HL-60/S4 (cell line): ENCODE data around the gene FUT8.

ENCODE experiments used
- in situ Hi-C: fragments of 300-500 bp; cut with MboI; formaldehyde crosslinking; loops from 2 replicates; pipeline ENCODE4 v1.14.3; 2022; ENCODE audit warnings: low sequenced_read_pairs

FUT8 gene

GRCh38 chr14:65756880-65757279 lies 344.4 kb downstream of the FUT8 start:
- in situ Hi-C loops: no loop called here

DNA sequence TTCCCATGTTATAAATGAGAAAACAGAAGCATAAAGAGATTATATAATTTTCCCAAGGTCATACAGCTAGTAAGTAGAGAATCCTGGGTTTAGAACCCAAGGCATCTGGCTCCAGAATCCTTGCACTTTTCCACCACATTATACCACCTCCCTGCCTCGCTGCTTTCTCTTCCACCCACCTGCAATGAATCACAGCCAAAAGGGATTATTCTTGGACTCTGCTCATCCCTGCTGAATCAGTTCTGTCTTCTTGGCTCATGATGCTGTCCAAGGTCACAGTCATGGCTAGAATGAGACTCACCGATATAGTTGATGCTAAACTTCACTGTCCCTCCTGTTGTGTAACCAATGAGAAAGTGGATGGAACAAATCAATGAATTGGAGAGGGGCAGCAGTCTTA lies 356.6 kb downstream of the FUT8 start:
- in situ Hi-C loops: no loop called here

DNA sequence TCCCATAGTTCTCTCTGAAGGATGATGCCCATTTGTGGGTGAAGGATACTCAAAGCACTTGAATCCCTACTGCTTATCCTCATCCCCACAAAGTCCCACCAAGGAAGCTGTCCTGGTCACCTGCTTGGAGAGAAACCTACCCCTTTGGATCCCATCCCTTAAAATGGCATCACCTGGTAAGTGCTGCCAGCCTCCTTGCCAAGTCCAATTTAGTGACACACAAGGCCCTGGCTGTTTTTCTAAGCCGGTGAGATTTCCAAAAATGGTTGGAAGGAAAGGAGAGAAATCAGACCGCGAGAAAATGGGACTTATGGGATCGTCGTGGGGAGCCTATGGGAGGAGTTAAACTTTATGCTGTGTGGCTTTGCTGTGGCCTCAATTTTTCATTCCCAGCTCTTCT lies 358.2 kb downstream of the FUT8 start:
- in situ Hi-C loops: no loop called here

DNA sequence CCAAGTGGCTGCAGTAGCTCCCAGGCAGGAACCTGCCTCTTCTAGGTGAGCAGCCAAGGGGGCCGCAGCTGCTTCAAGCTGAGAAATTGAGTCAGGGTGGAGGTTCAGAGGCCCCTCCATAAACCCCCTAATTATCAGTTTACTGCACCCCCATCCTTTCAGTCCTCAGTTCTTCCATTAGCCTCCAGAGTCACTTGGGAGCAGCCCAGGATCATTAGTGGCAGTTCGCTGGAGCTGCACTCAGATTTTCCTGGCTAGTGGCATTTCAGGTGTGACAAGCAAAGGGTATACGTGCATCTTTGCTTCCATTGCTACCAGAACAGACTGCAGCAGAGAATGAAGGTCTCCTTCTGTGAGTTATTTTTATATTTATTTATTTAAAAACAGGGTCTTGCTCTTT lies 358.7 kb downstream of the FUT8 start:
- in situ Hi-C loops: no loop called here

- in situ Hi-C loops: no loop called here
Observed at GRCh38 chr14:65772466-65772865, 359.9 kb downstream of the FUT8 start.

DNA sequence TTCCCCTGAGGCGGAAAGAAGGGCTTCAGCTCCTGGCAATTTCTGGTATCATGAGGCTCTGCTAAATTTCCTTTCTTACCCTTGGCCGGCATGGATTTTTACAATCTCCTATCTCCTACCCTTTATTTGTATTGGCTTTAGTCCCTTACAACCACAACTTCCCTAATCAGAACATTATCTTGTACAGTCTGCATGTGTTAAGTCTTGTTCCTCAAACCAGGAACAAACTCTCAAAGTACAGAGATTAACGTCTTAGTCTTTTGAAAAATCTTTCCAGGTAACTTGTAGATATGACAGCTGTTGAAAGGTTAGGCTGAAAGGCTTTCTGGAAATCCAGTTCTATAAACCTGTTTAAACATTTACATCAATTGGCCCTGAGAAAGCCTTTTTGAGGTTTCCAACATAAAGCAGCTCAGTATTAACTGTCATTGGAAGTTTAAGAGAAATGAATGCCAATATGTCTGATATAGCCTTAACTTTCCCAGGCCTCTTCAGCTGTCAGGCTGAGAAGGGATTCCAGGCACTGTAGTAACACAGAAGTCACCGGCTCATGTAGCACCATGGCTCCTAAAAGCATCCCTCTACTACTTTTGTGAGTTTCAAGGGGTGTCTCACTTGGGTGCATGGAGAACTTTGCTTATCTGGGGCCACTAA lies 360.5 kb downstream of the FUT8 start:
- in situ Hi-C loops: no loop called here

GRCh38 chr14:65774041-65774440 lies 361.5 kb downstream of the FUT8 start:
- in situ Hi-C loops: no loop called here

DNA sequence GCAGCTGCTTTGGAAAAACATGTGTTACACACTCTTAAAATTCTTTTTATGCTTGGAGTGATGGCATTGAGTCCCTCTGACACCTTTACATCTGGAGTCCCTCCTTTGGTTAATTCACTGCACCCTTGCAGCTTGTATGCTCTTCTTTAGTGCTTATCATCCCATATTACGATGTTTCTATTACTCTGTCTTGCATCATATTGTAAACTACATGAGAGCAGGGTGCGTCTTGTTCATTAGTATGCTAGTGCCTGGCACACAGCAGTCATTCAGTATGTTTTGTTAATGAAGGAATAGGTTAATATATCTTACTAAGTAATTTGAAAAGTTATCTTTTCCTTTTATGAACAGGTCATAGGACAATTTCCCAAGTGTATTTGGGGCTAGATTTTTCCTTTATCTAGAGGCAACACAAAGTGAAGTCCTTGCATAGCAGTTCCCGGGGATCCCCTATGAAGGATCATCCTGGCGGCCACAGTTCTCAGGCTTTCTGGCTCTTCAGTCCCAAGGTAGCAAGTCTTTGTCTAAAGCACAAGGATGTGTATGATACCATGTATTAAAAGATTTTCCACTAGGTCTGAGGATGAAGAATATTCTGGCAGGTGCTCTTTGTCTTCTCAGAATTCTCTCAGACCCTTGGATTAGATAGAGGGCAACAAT lies 363.8 kb downstream of the FUT8 start:
- in situ Hi-C loops: no loop called here

GRCh38 chr14:65780566-65780965 lies 368.0 kb downstream of the FUT8 start:
- in situ Hi-C loops: no loop called here

- in situ Hi-C loops: no loop called here
Observed at GRCh38 chr14:65783101-65783500, 370.6 kb downstream of the FUT8 start.

- in situ Hi-C loops: no loop called here
Observed at GRCh38 chr14:65783576-65783975, 371.0 kb downstream of the FUT8 start.

- in situ Hi-C loops: no loop called here
Observed at GRCh38 chr14:65784574-65784973, 372.0 kb downstream of the FUT8 start.

DNA sequence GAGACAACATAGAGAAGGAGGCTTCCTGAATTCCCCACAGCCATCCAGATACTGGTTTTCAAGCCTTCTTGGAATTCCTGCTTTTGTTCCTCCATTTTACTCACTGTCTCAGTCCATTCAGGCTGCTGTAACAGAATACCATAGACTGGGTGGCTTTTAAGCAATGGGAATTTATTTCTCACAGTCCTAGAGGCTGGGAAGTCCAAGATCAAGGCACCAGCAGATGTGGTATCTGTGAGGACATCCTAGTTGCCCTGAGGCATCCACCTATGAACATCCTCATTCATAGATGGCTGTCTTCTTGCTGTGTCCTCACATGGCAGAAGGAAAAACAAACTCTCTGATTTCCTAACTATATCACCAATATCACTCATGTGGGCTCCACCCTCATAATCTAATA lies 374.9 kb downstream of the FUT8 start:
- in situ Hi-C loops: no loop called here

DNA sequence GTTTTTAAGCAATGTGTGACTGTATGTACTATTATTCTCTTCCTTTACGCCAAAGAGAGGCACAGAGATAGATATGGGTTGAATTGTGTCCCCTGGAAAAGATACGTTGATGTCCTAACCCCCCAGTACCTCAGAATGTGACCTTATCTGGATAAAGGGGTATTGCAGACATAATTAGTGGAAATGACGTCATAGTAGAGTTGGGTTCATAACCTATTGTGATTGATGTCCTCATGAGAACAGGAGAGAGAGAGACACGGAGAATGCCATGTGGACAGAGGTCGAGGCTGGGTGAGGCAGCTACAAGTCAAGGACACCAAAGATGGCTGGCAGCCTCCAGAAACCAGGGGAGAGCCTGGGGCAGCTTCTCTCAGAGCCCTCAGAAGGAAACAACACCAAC lies 376.3 kb downstream of the FUT8 start:
- in situ Hi-C loops: no loop called here

DNA sequence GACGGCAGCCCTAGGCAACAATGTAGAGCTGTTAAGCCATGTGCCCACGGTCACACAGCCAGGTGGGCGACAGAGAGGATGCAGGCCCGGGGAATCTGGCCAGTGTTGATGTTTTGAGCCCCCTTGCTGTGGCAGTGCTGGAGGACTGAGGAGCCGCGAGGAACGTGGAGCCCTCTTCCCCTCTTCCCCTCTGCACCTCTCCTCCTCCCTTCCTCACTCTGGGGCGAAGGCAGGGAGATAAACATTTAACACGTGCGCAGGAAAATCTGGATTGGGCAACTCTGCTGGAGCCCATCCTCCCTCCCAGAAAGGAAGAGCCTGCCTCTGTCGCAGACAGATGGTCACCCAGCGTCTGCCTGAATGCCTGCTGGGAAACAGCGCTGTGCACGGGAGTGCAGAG lies 376.8 kb downstream of the FUT8 start:
- in situ Hi-C loops: no loop called here

DNA sequence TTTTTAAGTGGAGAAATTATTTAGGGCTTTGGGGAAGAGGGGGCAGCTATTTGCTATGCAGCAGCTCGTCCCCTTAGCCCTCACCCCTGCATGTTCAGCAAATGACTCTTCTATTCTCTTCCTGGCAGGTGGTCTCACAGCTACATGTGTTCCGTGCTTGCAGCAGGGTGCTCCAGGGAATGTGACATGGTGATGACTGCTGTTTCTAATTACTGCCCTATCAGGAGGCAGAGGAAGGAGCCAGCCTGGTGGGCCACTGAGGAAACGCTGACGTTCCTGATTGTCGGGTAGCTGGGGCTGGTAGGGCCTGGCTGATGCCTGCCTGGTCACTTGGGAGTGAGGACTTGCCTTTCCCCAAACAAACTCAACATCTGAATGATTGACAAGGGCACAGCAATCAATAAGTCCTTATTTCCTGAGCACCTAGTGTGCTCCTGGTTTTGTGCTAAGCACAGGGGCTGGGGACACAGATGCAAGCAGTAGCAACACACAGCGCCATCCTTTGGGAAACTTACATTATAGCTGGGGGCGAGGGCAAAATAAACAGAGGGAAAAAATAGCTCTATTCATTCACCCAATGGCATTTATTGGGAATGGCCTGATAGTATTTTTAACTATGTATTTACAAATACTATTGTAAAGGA lies 377.8 kb downstream of the FUT8 start:
- in situ Hi-C loops: no loop called here

GRCh38 chr14:65791191-65791981 lies 378.9 kb downstream of the FUT8 start:
- in situ Hi-C loops: no loop called here

DNA sequence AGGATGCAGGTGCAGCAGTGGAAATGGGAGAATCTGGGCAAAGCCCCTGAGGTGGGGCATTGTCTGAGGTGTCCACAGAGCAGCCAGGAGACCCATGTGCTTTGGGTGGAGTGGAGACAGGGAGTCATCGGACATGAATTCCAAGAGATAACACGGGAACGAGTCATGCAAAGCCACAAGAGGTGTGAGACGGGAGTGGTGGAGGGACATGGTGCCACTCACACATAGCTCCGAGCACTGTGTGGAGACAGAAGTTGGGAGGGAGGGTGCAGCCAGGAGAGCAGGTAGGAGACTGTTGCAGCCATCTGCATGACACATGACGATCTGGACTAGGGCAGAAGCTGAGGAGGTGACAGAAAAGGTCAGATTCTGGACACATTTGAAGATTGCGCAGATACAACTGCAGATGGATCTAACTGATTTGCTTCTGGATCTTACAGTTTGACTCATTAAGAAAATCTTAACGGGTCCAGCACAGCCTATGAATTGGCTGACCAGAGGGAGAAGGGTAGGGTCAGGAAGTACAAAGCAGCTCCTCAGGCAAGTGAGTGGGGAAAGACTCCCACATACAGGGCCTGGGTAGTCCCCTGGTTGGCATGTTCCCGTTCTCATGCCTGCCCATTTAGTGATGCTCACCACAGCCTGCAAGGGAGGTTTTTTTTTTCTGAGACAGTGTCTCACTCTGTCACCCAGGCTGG lies 379.8 kb downstream of the FUT8 start:
- in situ Hi-C loops: no loop called here
